ENCODE results near the gene INAFM2.

Gene INAFM2

GRCh38 chr15:40312370-40313158 lies 10.9 kb upstream of the INAFM2 start:
- no peak for TF ChIP-seq CTCF (IDR thresholded peaks at IDR 0.05; ENCODE audit: insufficient read depth, low read depth, low read length, missing control alignments)
- DNase-seq (ENCODE audit: low read depth): no peak
- no peak overlapping the region for H3K4me3 ChIP-seq (ENCODE audit: low read length)

DNA sequence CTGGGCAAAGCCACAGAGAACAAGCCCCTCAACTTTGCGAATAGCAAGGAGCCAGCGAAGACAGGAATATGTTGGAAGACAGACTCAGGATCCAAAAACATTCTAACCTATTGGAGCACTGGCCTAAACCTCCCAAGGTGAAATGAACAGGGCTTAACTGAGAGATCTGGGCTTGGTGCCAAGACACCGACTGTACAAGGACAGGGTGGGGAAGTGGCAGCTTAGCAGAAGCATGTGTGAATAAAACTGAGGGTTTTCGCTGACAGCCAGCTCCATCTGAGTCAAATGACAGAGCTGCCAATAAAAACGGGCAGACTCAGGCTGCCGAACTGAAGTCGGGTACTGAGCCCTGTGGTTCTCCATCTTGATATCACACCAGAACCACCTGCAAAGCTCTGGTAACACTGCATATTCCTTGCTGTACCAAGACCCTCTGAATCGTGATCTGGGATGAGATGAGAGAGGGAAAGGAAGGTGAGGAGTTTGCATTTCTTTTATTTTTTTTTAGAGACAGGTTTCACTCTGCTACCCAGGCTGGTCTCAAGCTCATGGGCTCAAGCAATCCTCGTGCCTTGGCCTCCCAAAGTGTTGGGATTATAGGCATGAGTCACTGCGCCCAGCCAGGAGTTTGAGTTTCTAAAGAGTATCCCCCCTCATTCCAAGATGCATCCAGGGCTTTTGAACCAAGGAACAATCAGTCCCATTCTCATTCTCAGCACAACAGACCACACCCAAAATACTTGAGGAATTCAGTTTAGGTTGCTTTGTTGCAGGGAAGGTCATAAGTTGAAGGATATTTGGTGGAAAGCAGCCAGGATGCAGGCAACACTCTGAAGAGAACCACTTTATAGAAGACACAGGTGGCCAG lies 9.7 kb upstream of the INAFM2 start:
- H3K4me3 ChIP-seq (ENCODE audit: low read length): no peak overlapping the region
- DNase-seq (ENCODE audit: low read depth): peak; percentile 87
- TF ChIP-seq CTCF (IDR thresholded peaks at IDR 0.05; ENCODE audit: insufficient read depth, low read depth, low read length, missing control alignments): no peak

DNA sequence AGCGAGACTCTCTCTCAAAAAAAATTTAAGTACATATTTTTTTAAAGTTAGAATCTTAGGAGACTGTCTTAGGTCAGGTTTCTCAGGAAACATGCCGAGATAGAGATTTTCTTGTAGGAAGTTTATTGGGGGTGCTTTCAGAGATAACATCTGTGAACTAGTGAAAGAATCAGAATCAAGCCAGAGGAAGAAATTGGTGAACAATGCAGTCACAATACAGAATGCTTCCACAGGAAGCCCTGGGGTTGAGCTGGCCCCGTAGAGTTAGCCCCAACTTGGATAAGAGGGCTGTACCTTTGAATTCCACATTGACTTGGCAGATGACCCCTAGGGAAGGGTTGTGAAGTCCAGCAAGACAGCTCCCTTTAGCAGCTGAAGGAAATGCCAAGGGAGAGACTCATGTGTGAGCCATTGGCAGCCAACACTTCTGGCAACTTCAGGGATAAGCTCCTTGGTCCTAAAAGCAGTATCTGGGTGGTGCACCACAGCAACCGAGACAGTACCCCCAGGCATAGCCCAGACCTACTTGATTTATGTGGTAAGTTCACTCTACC lies 8.7 kb upstream of the INAFM2 start:
- no peak overlapping the region for H3K4me3 ChIP-seq (ENCODE audit: low read length)
- peak; percentile 58 for DNase-seq (ENCODE audit: low read depth)
- no peak for TF ChIP-seq CTCF (IDR thresholded peaks at IDR 0.05; ENCODE audit: insufficient read depth, low read depth, low read length, missing control alignments)

DNA sequence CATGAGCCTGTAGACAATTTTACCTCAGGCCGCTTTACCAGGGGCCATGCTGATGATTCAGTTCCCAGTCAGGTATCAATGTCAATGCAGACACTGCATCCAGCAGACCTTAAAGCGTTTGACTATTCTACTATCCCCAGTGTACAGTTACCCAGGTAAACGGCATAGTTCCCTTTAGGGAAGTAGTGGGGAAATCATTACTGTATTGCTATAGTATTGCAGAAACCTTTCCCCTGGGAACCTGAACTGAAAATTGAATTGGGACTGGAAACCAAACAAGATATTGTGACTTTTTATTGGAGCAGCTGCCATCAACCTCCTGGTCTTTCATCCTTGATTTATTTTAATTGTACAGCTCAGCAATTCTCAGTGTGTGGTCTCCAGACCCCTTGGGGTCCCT lies 6.6 kb upstream of the INAFM2 start:
- peak; percentile 28 for DNase-seq (ENCODE audit: low read depth)
- TF ChIP-seq CTCF (IDR thresholded peaks at IDR 0.05; ENCODE audit: insufficient read depth, low read depth, low read length, missing control alignments): no peak
- no peak overlapping the region for H3K4me3 ChIP-seq (ENCODE audit: low read length)

DNA sequence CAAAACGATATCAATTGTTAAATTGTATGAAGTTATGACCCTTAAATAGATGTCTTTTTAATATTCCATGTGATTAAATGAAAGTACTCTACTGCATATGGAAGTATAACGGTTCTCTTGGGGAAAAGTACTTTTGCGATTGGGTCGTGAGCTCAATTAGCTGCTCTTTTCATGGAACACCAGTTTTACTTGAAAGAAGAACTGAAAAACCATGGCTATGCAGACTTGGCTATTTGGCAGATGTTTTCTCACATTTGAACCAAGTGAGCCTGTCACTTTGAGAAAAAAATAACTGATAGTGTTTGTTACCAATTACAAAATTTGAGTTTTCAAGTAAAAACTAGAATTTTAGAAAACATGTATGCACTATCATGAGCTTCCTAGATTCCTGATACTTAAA lies 5.9 kb upstream of the INAFM2 start:
- no peak for TF ChIP-seq CTCF (IDR thresholded peaks at IDR 0.05; ENCODE audit: insufficient read depth, low read depth, low read length, missing control alignments)

DNA sequence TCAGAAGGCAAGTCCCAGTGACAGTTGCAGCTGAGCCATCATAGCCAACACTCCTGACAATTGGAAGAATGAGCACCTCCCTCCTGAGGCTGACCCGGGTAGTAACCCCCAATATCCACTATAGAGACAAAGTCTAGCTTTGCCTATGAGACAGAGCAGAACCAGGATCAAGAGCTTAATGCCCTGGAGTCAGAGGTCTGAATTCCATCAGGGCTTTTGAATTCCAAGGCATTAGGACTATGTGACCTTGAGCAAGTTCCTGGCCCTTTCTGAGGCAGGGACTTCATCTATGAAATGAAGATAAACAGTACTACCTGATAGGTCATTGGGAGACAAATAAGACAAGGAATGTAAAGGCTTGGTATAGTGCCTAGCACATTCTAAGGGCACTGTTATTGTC lies 3.1 kb upstream of the INAFM2 start:
- no peak for DNase-seq (ENCODE audit: low read depth)
- TF ChIP-seq CTCF (IDR thresholded peaks at IDR 0.05; ENCODE audit: insufficient read depth, low read depth, low read length, missing control alignments): no peak
- no peak overlapping the region for H3K4me3 ChIP-seq (ENCODE audit: low read length)

More for the DNA sequence above, 5.9 kb upstream of the INAFM2 start:
- no peak overlapping the region for H3K4me3 ChIP-seq (ENCODE audit: low read length)
- no peak for DNase-seq (ENCODE audit: low read depth)
